Small intestine (tissue), 16 donors: ENCODE measurements around the gene MYZAP. TPM values are rescaled to one million over a fixed set of nuclear protein-coding genes. Genes with fewer than 3 reads are reported as not detected.

Source experiments
- DNase-seq, 2 donors: peaks; one replicate each; pipeline versions ENCODE4 v3.0.0 to v3.0.0-alpha.2; 2013
- FAIRE-seq: peaks from 2 replicates; lab custom pipeline; 2012; peaks lifted over from hg19 to GRCh38; lab: Jason Lieb, UNC
- H3K27ac ChIP-seq, 3 donors: one replicate each; pipeline ENCODE4 v1.5.1; 2013; ENCODE audit warnings: low read length in 2 of 3, mild to moderate bottlenecking in 2 of 3, control low read depth in 1 of 3, inconsistent platforms in 1 of 3, low read depth in 1 of 3, moderate library complexity in 1 of 3
- H3K27me3 ChIP-seq, 3 donors: one replicate each; pipeline ENCODE4 v1.6.1; 2013; ENCODE audit warnings: low read length in 3 of 3, inconsistent platforms in 1 of 3; ENCODE audit not compliant: control insufficient read depth in 3 of 3, insufficient read depth in 3 of 3
- H3K36me3 ChIP-seq, 3 donors: one replicate each; pipeline ENCODE4 v1.6.1; 2013; ENCODE audit warnings: low read length in 3 of 3, inconsistent platforms in 1 of 3, low read depth in 1 of 3, mild to moderate bottlenecking in 1 of 3, moderate library complexity in 1 of 3; ENCODE audit not compliant: control insufficient read depth in 3 of 3, insufficient read depth in 2 of 3
- H3K4me1 ChIP-seq, 3 donors: one replicate each; pipeline ENCODE4 v1.6.1; 2013; ENCODE audit warnings: low read length in 2 of 3, inconsistent platforms in 1 of 3, low read depth in 1 of 3, mild to moderate bottlenecking in 1 of 3, moderate library complexity in 1 of 3; ENCODE audit not compliant: control insufficient read depth in 3 of 3, insufficient read depth in 2 of 3
- H3K4me3 ChIP-seq, 3 donors: one replicate each; pipeline ENCODE4 v1.5.1; 2013; ENCODE audit warnings: low read length in 3 of 3, control low read depth in 1 of 3, inconsistent platforms in 1 of 3, low read depth in 1 of 3, mild to moderate bottlenecking in 1 of 3, moderate library complexity in 1 of 3
- H3K9me3 ChIP-seq, 2 donors: one replicate each; pipeline ENCODE4 v1.6.1; 2013; ENCODE audit warnings: low read depth in 1 of 2, low read length in 1 of 2; ENCODE audit not compliant: control insufficient read depth in 2 of 2, insufficient read depth in 1 of 2
- WGBS, 3 donors: extraction: QIAGEN DNeasy Blood & Tissue Kit; methylation state at CpG; one replicate each; pipeline ENCODE4 v1.1.7; 2013; 5-methylcytosine and 5-hydroxymethylcytosine counted together
- long read RNA-seq, 10 donors: transcript quantifications; one replicate each; lab custom pipeline, GENCODE V29; 2026
- polyA plus RNA-seq, 4 donors: library from polyadenylated mRNA; stranded (reverse) in 3 of 4; unstranded in 1 of 4; fragments of 200-250 nt in 3 of 4; fragments of 120-200 nt in 1 of 4; gene quantifications; one replicate each; pipeline versions ENCODE4 v1.2.1 to v1.2.3, GENCODE V29; 2013
- donor health status: healthy with polysubstance abuse.
- donor health status: control.
- donor health status: control.
- donor health status: Bipolar disorder and iron deficiency.
- donor health status: healthy.

The MYZAP gene
- 10 to 100 TPM; 12.8 to 38.6 (median 28.5) TPM for polyA plus RNA-seq
- long read RNA-seq, donor 1: 0 reads
- long read RNA-seq, donor 2, partial matches to known transcripts: 0 of 3 reads
- long read RNA-seq, donor 2, other reads (novel, unspliced or antisense): 0 of 3 reads
- long read RNA-seq, donor 3, partial matches to known transcripts: 0 of 1 reads
- long read RNA-seq, donor 3, other reads (novel, unspliced or antisense): 0 of 1 reads
- long read RNA-seq, donor 4: 0 reads
- long read RNA-seq, donor 5: 0 reads
- long read RNA-seq, donor 6, partial matches to known transcripts: 0 of 2 reads
- long read RNA-seq, donor 6, other reads (novel, unspliced or antisense): 0 of 2 reads
- long read RNA-seq, donor 7, transcript MYZAP-201 (13 exons, 2,361 nt): major isoform, 140 of 143 reads
- long read RNA-seq, donor 7, partial matches to known transcripts: 0 of 143 reads
- long read RNA-seq, donor 7, other reads (novel, unspliced or antisense): 0 of 143 reads
- long read RNA-seq, donor 8: 0 reads
- long read RNA-seq, donor 9, partial matches to known transcripts: 0 of 1 reads
- long read RNA-seq, donor 9, other reads (novel, unspliced or antisense): 0 of 1 reads
- long read RNA-seq, donor 10, partial matches to known transcripts: 0 of 4 reads
- long read RNA-seq, donor 10, other reads (novel, unspliced or antisense): 0 of 4 reads

GRCh38 chr15:57591822-57592367, at the start of gene MYZAP:
Gene MYZAP, plus strand, starts transcription at chr15:57591904. Its CDS starts 131 bp downstream, at chr15:57592035.
- DNase-seq (peak in 1 of 2 donors; percentile 82), FAIRE-seq (no peak)
- WGBS, 3 donors: 2 to 8% (median 3%) methylated on average over 7 to 58 of the region's 58 CpGs
- H3K36me3 ChIP-seq: peaks cover 0 to 5% (median 0%) of the 10 kb centered on the region in 3 donors
- H3K27me3 ChIP-seq: no peaks in the 10 kb centered on the region
- H3K27ac ChIP-seq: peak within 1 kb of the TSS; percentile 61 to 87 (median 84)
- peak within 1 kb of the TSS in 2 of 3 donors; percentile 69 to 88 for H3K4me3 ChIP-seq
- H3K9me3 ChIP-seq: no peaks in the 10 kb centered on the region
- peaks cover 0 to 45% (median 6%) of the 10 kb centered on the region in 3 donors for H3K4me1 ChIP-seq

GRCh38 chr15:57542505-57542817, 49.2 kb upstream of the MYZAP start:
- Histone ChIP-seq H3K36me3 (peaks cover 0 to 20% (median 0%) of the 10 kb centered on the region in 3 donors), H3K4me3 (no peak overlapping the region), H3K4me1 (peaks cover 0 to 6% (median 0%) of the 10 kb centered on the region in 3 donors), H3K27ac (no peak overlapping the region), H3K9me3 (peaks cover 0 to 3% of the 10 kb centered on the region in 2 donors), H3K27me3 (no peaks in the 10 kb centered on the region)
- no peak for DNase-seq
- WGBS, 3 donors: 18 to 34% (median 19%) methylated on average over 4 of the region's 4 CpGs
- no peak for FAIRE-seq

- H3K27ac ChIP-seq: no peak overlapping the region
- H3K9me3 ChIP-seq: peaks cover 0 to 3% of the 10 kb centered on the region in 2 donors
- H3K4me1 ChIP-seq: peaks cover 0 to 21% (median 0%) of the 10 kb centered on the region in 3 donors
- no peak for FAIRE-seq
- H3K36me3 ChIP-seq: peaks cover 0 to 24% (median 0%) of the 10 kb centered on the region in 3 donors
- no peak overlapping the region for H3K4me3 ChIP-seq
- H3K27me3 ChIP-seq: no peaks in the 10 kb centered on the region
- 85 to 90% (median 86%) methylated on average over 11 of the region's 11 CpGs for WGBS, 3 donors
- DNase-seq: no peak
These were observed 46.7 kb upstream of the MYZAP start for GRCh38 chr15:57544848-57545480.

- no peak for DNase-seq
- H3K36me3 ChIP-seq: peaks cover 0 to 20% (median 0%) of the 10 kb centered on the region in 3 donors
- peaks cover 0 to 30% (median 0%) of the 10 kb centered on the region in 3 donors for H3K4me1 ChIP-seq
- no peak overlapping the region for H3K4me3 ChIP-seq
- no peak overlapping the region for H3K27ac ChIP-seq
- H3K27me3 ChIP-seq: no peaks in the 10 kb centered on the region
- no peak for FAIRE-seq
- no peaks in the 10 kb centered on the region for H3K9me3 ChIP-seq
- WGBS, 3 donors: 86 to 92% (median 88%) methylated on average over 8 of the region's 8 CpGs
These were observed 45.7 kb upstream of the MYZAP start for GRCh38 chr15:57545995-57546394.

- H3K27me3 ChIP-seq: no peaks in the 10 kb centered on the region
- no peak overlapping the region for H3K4me3 ChIP-seq
- WGBS, 3 donors: 88 to 95% (median 91%) methylated on average over 11 of the region's 11 CpGs
- no peak for DNase-seq
- peaks cover 0 to 42% (median 0%) of the 10 kb centered on the region in 3 donors for H3K4me1 ChIP-seq
- no peaks in the 10 kb centered on the region for H3K9me3 ChIP-seq
- peaks cover 0 to 19% (median 0%) of the 10 kb centered on the region in 3 donors for H3K36me3 ChIP-seq
- FAIRE-seq: no peak
- no peak overlapping the region for H3K27ac ChIP-seq
These were observed 44.4 kb upstream of the MYZAP start for GRCh38 chr15:57547243-57547755.

- Histone ChIP-seq H3K4me1 (peaks cover 0 to 46% (median 0%) of the 10 kb centered on the region in 3 donors), H3K4me3 (no peak overlapping the region), H3K36me3 (peaks cover 0 to 19% (median 0%) of the 10 kb centered on the region in 3 donors), H3K27ac (peak overlapping the region in 1 of 3 donors; percentile 79), H3K27me3 (no peaks in the 10 kb centered on the region), H3K9me3 (no peaks in the 10 kb centered on the region)
- WGBS, 3 donors: 18 to 56% (median 23%) methylated on average over 2 of the region's 2 CpGs
- FAIRE-seq (no peak), DNase-seq (peak in 1 of 2 donors; percentile 50)
These were observed 43.4 kb upstream of the MYZAP start for GRCh38 chr15:57548351-57548750.

GRCh38 chr15:57548835-57549234, 42.9 kb upstream of the MYZAP start:
- DNase-seq: peak; percentile 42 to 46

More at GRCh38 chr15:57548835-57549234, 42.9 kb upstream of the MYZAP start:
- Histone ChIP-seq H3K27me3 (no peaks in the 10 kb centered on the region), H3K4me1 (peaks cover 0 to 46% (median 0%) of the 10 kb centered on the region in 3 donors), H3K9me3 (no peaks in the 10 kb centered on the region), H3K27ac (peak overlapping the region in 1 of 3 donors; percentile 79), H3K4me3 (no peak overlapping the region), H3K36me3 (peaks cover 0 to 19% (median 0%) of the 10 kb centered on the region in 3 donors)
- 21 to 61% (median 53%) methylated on average over 5 of the region's 5 CpGs for WGBS, 3 donors
- no peak for FAIRE-seq
